GM12878 (cell line): ENCODE results near the gene MAGI1. TPM values are rescaled to one million over a fixed set of nuclear protein-coding genes. Genes with fewer than 3 reads are reported as not detected.

ENCODE experiments used
- ATAC-seq: fragments of 200-7000 bp; cut with Tn5 transposase; 3 replicates; pipeline ENCODE4 v1.9.1; 2020; ENCODE audit warnings: mild to moderate bottlenecking, moderate library complexity
- BruUV-seq: library from RNA; stranded (reverse); fragments of 400-500 nt; replicated peaks from 2 replicates; lab custom pipeline; 2021; lab: Mats Ljungman, UMichigan
- CTCF ChIA-PET: fragments of 300-600 bp; sonication (Branson Sonifier 250); formaldehyde crosslinking; extraction: SDS; loops from one replicate; lab custom pipeline; 2021; ENCODE audit warnings: inconsistent platforms; lab: Yijun Ruan, JAX
- POLR2A ChIA-PET: fragments of 350-600 bp; formaldehyde crosslinking; extraction: SDS; loops from one replicate; lab custom pipeline; 2021; ENCODE audit warnings: inconsistent platforms; lab: Charles Lee
- RAD21 ChIA-PET: fragments of 300-600 bp; sonication (Branson Sonifier 250); formaldehyde crosslinking; loops from one replicate; lab custom pipeline; 2023; ENCODE audit warnings: antibody characterized with exemption; ENCODE audit not compliant: unreplicated experiment; lab: Charles Lee
- SMC1A ChIA-PET: fragments of 300-600 bp; sonication (Branson Sonifier 250); formaldehyde crosslinking; loops from one replicate; lab custom pipeline; 2023; ENCODE audit not compliant: unreplicated experiment, uncharacterized antibody; lab: Charles Lee
- DNase-seq: peaks from one replicate; pipeline ENCODE4 v3.0.0-alpha.2; 2011; ENCODE audit warnings: low read depth, low spot score
- FAIRE-seq: peaks from 3 replicates; lab custom pipeline; 2011; peaks lifted over from hg19 to GRCh38; lab: Jason Lieb, UNC
- H2AFZ ChIP-seq: 2 replicates; pipeline ENCODE4 v1.6.0; 2011; ENCODE audit warnings: low read depth, low read length, control low read depth; ENCODE audit not compliant: control insufficient read depth
- H3K27ac ChIP-seq: 2 replicates; pipeline ENCODE4 v1.5.1; 2011; ENCODE audit warnings: control low read depth; ENCODE audit not compliant: control insufficient read depth, insufficient read depth
- H3K27me3 ChIP-seq, 2 experiments: replicated peaks in 1 of 2; 2 replicates each; pipeline versions ENCODE4 v1.6.0 to v1.6.1; 2011; ENCODE audit warnings: low read length in 1 of 2; ENCODE audit not compliant: control insufficient read depth in 2 of 2, insufficient read depth in 2 of 2
- H3K36me3 ChIP-seq, 2 experiments: 2 replicates each; pipeline ENCODE4 v1.5.1; 2011; ENCODE audit warnings: low read length in 1 of 2; ENCODE audit not compliant: control insufficient read depth in 2 of 2, insufficient read depth in 2 of 2
- H3K4me1 ChIP-seq: 2 replicates; pipeline ENCODE4 v1.6.1; 2011; ENCODE audit warnings: mild to moderate bottlenecking, low read length, moderate library complexity, mixed read lengths; ENCODE audit not compliant: control insufficient read depth, insufficient read depth
- H3K4me2 ChIP-seq: 2 replicates; pipeline ENCODE4 v1.6.0; 2011; ENCODE audit warnings: control low read depth; ENCODE audit not compliant: control insufficient read depth, insufficient read depth
- H3K4me3 ChIP-seq: fragments of 200-600 bp; sonication (generic); 2 replicates; pipeline ENCODE4 v1.5.1; 2016
- H3K79me2 ChIP-seq: 2 replicates; pipeline ENCODE4 v1.6.0; 2011; ENCODE audit warnings: low read length; ENCODE audit not compliant: control insufficient read depth, insufficient read depth
- H3K9ac ChIP-seq: 2 replicates; pipeline ENCODE4 v1.8.0; 2011; ENCODE audit warnings: low read length, control low read depth, mixed read lengths; ENCODE audit not compliant: control insufficient read depth, insufficient read depth
- H3K9me3 ChIP-seq: replicated peaks from 3 replicates; pipeline ENCODE4 v1.5.1; 2011; ENCODE audit warnings: mild to moderate bottlenecking, low read length; ENCODE audit not compliant: control insufficient read depth, insufficient read depth
- H4K20me1 ChIP-seq: 2 replicates; pipeline ENCODE4 v1.6.0; 2011; ENCODE audit not compliant: control insufficient read depth, insufficient read depth
- ATF2 ChIP-seq: IDR thresholded peaks from 2 replicates; pipeline ENCODE4 v1.6.1; 2012; ENCODE audit warnings: low read length, inconsistent platforms
- ATF7 ChIP-seq: fragments of 450-650 bp; IDR thresholded peaks from 2 replicates; pipeline ENCODE4 v1.6.1; 2016; ENCODE audit warnings: low read depth, mild to moderate bottlenecking
- NFIC ChIP-seq: IDR thresholded peaks from 2 replicates; pipeline ENCODE4 v1.6.1; 2012; ENCODE audit warnings: low read depth, mild to moderate bottlenecking, inconsistent platforms, low read length, moderate library complexity
- POLR2A ChIP-seq: IDR thresholded peaks from 2 replicates; pipeline ENCODE4 v1.6.1; 2011; ENCODE audit warnings: low read depth, mild to moderate bottlenecking, low read length
- POLR2AphosphoS5 ChIP-seq: IDR thresholded peaks from 2 replicates; pipeline ENCODE4 v1.6.1; 2011; ENCODE audit warnings: mild to moderate bottlenecking, low read length, inconsistent platforms
- ZNF687 ChIP-seq: fragments of 450-650 bp; IDR thresholded peaks from 2 replicates; pipeline ENCODE4 v1.6.1; 2017; ENCODE audit warnings: mild to moderate bottlenecking, moderate library complexity
- WGBS: methylation state at CpG from one replicate; pipeline ENCODE4 v1.1.6; 2016; ENCODE audit warnings: low lambda C conversion rate; ENCODE audit not compliant: insufficient replicate concordance, insufficient coverage; ENCODE audit errors: missing lambda C conversion rate; 5-methylcytosine and 5-hydroxymethylcytosine counted together
- in situ Hi-C: fragments of 300-500 bp; cut with MboI; formaldehyde crosslinking; loops from 9 replicates; pipeline ENCODE4 v1.14.3; 2018; ENCODE audit warnings: mixed read lengths
- intact Hi-C: fragments of 100-400 bp; cut with micrococcal nuclease; formaldehyde crosslinking; loops from one replicate; pipeline ENCODE4 v1.14.2; 2022; ENCODE audit not compliant: unreplicated experiment
- polyA plus RNA-seq, 11 experiments: library from polyadenylated mRNA; depleted of rRNA in 4 of 11; unstranded in 6 of 11; stranded (reverse) in 5 of 11; fragments of >200 nt; fragmentation: Nextera tagmentation in 4 of 11; fragmentation: Illumina TruSeq in 1 of 11; extraction: Ambion mirVana in 4 of 11; extraction: Trizol in 1 of 11; gene quantifications; 1 replicate in 1 of 11; 2 replicates in 10 of 11; pipeline versions ENCODE4 v1.2.1 to v1.2.3, GENCODE V29; 2011 to 2016; ENCODE audit warnings: inconsistent platforms in 2 of 11, missing spikeins in 2 of 11, low read depth in 1 of 11
- total RNA-seq, 4 experiments: library from RNA; depleted of rRNA in 3 of 4; stranded (reverse); fragments of >200 nt in 3 of 4; fragmentation: Illumina TruSeq in 1 of 4; extraction: Trizol in 1 of 4; gene quantifications; 2 replicates each; pipeline versions ENCODE4 v1.2.1 to v1.2.3, GENCODE V29; 2013 to 2021

Gene MAGI1
- total and polyA plus RNA-seq, 10 of the 15 experiments (the other 5 are each of a cell fraction or from before 2014, with no cell fraction given), result 0.02 to 3.3 (median 0.29) TPM; not detected in 1

GRCh38 chr3:65689436-65689835 is 349.3 kb downstream of the MAGI1 start:
- SMC1A ChIA-PET, result interaction anchor here (1.3 kb wide), 1 partner anchor 12 kb away, joined by 4 read pairs; no protein-coding TSS in a partner anchor
- FAIRE-seq, result no peak
- H3K36me3 ChIP-seq, result no peaks in the 10 kb centered on the region
- TF ChIP-seq ATF7 (no peak), POLR2AphosphoS5 (no peak), ATF2 (no peak), ZNF687 (no peak), NFIC (no peak), POLR2A (no peak)
- no peak for DNase-seq
- no peak overlapping the region for H3K4me2 ChIP-seq
- in situ Hi-C loops, result no loop called here
- WGBS, result 69% methylated on average over 3 of the region's 3 CpGs
- intact Hi-C loops, result no loop called here
- no peaks in the 10 kb centered on the region for H3K79me2 ChIP-seq
- H3K4me3 ChIP-seq, result no peak overlapping the region
- no peak overlapping the region for H3K27ac ChIP-seq
- no peaks in the 10 kb centered on the region for H3K27me3 ChIP-seq
- RAD21 ChIA-PET, result no interaction called here
- POLR2A ChIA-PET, result no interaction called here
- H3K9me3 ChIP-seq, result no peaks in the 10 kb centered on the region
- CTCF ChIA-PET, result no interaction called here
- no peak overlapping the region for H3K9ac ChIP-seq
- H4K20me1 ChIP-seq, result no peaks in the 10 kb centered on the region
- H3K4me1 ChIP-seq, result no peaks in the 10 kb centered on the region
- no peak for ATAC-seq
- no TSS peak for BruUV-seq
- H2AFZ ChIP-seq, result no peak overlapping the region
